Hematopoietic multipotent progenitor cell treated with erythropoietin and hydrocortisone succinate and interleukin-3 and kit ligand, for 15 days (in vitro differentiated cells): Measurements from ENCODE around the gene VWA2.
"Not testable (repeated sequence)": the region's sequence is repeated elsewhere in the genome, so short reads cannot be mapped to it uniquely, and the experiment has no call there.

Experiments used
- DNase-seq: peaks from one replicate; pipeline ENCODE4 v3.0.0-alpha.2; 2015; ENCODE audit warnings: low spot score

Gene VWA2

GRCh38 chr10:114319406-114320248 lies 80.6 kb downstream of the VWA2 start:
- no peak for DNase-seq

GRCh38 chr10:114320249-114321116 lies 81.4 kb downstream of the VWA2 start:
- no peak for DNase-seq

GRCh38 chr10:114322344-114322743 lies 83.3 kb downstream of the VWA2 start:
- no peak for DNase-seq

GRCh38 chr10:114323023-114323422 lies 84.0 kb downstream of the VWA2 start:
- DNase-seq = no peak

- DNase-seq = no peak
These were observed 87.7 kb downstream of the VWA2 start for GRCh38 chr10:114326795-114327194.

- DNase-seq = no peak
These were observed 88.7 kb downstream of the VWA2 start for GRCh38 chr10:114327537-114328440.

GRCh38 chr10:114328441-114328812 lies 89.4 kb downstream of the VWA2 start:
- DNase-seq = no peak

GRCh38 chr10:114328874-114329273 lies 89.8 kb downstream of the VWA2 start:
- no peak for DNase-seq

- no peak for DNase-seq
These were observed 90.7 kb downstream of the VWA2 start for GRCh38 chr10:114329634-114330365.

- no peak for DNase-seq
These were observed 93.5 kb downstream of the VWA2 start for GRCh38 chr10:114332301-114333192.

GRCh38 chr10:114333441-114333840 lies 94.4 kb downstream of the VWA2 start:
- not testable (repeated sequence) for DNase-seq

- DNase-seq = no peak
These were observed 95.2 kb downstream of the VWA2 start for GRCh38 chr10:114334301-114334700.

- DNase-seq = no peak
These were observed 96.6 kb downstream of the VWA2 start for GRCh38 chr10:114335614-114336013.

GRCh38 chr10:114336823-114337509 lies 97.9 kb downstream of the VWA2 start:
- no peak for DNase-seq

GRCh38 chr10:114337510-114338462 lies 98.7 kb downstream of the VWA2 start:
- no peak for DNase-seq

GRCh38 chr10:114340816-114341215 lies 101.8 kb downstream of the VWA2 start:
- DNase-seq = no peak
